ENCODE results near the gene DHRS9.

The DHRS9 gene

DNA sequence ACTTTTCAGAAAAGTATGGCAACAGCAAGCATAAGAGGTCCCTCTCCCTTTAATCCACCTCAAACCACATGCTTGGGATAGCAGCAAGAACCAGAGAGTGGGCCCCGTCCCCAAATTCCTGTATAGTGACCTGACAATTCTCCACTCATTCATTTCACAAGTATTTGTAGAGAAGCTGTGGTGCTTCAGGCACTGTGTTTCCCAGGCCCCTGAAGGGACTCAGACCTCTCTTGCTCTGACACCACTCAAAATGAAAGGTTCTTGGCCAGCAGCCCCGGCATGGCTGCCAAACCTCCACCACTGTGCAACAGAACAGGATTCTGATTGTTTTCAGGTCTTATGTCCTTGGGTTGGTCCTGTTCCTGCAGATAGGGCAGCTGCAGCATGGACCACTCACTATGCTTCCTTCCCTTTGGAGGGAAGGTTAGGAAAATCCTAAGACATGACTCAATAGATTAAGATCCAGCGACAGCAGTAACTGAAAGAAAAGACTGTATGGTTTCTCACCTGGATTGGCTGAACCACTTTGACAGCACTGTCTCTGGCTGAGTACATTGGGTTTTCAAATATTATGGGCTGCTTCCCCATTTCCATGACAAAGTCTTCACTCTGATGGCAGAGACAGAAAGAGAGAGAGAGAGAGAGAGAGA is 67.6 kb downstream of the DHRS9 start:
- DNase-seq = no peak

GRCh38 chr2:169137924-169138323 is 68.6 kb downstream of the DHRS9 start:
- DNase-seq = no peak

- no peak for DNase-seq
Measured at GRCh38 chr2:169139145-169139544, 69.8 kb downstream of the DHRS9 start.

- DNase-seq = no peak
Measured at GRCh38 chr2:169139993-169140767, 70.8 kb downstream of the DHRS9 start.

DNA sequence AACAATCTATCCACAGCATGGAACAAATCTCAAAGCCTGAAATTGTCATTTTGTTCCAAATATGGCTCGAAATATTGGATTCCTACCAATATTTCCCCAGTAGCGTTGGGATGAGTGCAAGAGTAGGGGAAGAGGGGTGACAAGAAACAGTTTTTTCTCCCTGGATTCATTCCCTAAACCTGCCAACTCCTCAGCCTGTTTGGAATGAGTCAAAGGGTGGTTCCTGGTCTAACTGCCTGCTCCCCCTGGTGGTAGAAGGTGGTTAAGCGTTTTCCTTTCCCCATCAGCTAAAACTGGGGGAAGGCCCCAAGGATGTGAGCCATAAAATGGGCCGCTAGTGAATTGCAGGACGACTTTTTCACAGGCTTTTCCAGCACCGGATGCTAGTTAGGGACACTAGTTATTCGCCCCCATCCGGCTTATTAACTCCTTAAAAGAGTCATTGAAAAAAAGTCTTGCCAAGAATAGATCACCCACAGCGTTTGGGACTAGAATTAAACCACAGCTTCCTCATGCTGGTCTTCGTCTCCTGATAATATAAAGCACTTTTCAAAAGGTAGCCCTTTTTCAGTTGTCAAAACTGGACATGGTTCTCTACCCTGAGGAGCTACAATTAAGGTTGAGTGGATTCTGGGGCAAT is 72.5 kb downstream of the DHRS9 start:
- no peak for DNase-seq

- no peak for DNase-seq
Measured at GRCh38 chr2:169143998-169144397, 74.6 kb downstream of the DHRS9 start.
